GM04503 (cell line): Measurements from ENCODE around the gene ANTXR2.
"Not testable (repeated sequence)": the region's sequence is repeated elsewhere in the genome, so short reads cannot be mapped to it uniquely, and the experiment has no call there.

ENCODE experiments used
- DNase-seq: peaks from one replicate; pipeline ENCODE4 v3.0.0-alpha.2; 2012; ENCODE audit warnings: low read depth

Gene ANTXR2

GRCh38 chr4:80072744-80073472 is at the start of gene ANTXR2:
TSS of gene ANTXR2 (minus strand) at chr4:80073229. CDS start at chr4:80072560, 669 bp downstream.
- DNase-seq: peak; percentile 86

DNA sequence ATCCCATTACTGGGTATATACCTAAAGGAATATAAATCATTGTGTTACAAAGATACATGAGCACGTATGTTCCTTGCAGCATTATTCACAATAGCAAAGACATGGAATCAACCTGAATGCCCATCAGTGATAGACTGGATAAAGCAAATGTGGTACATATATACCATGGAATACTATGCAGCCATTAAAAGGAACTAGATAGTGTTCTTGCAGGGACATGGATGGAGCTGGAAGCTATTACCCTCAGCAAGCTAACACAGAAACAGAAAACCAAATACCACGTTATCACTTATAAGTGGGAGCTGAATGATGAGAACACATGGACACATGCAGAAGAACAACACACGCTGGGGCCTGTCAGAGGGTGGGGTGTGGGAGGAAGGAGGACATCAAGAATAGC is 48.8 kb upstream of the ANTXR2 start:
- not testable (repeated sequence) for DNase-seq

DNA sequence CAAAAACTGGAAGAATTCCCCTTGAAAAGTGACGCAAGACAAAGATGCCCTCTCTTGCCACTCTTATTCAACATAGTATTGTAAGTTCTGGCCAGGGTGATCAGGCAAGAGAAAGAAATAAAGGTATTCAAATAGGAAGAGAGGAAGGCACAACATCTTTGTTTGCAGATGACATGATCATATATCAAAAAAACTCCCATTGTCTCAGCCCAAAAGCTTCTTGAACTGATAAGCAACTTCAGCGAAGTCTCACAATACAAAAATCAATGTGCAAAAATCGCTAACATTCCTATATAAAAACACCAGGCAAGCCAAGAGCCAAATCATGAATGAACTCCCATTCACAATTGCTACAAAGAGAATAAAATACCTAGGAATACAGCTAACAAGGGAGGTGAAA is 46.6 kb upstream of the ANTXR2 start:
- DNase-seq: not testable (repeated sequence)

DNA sequence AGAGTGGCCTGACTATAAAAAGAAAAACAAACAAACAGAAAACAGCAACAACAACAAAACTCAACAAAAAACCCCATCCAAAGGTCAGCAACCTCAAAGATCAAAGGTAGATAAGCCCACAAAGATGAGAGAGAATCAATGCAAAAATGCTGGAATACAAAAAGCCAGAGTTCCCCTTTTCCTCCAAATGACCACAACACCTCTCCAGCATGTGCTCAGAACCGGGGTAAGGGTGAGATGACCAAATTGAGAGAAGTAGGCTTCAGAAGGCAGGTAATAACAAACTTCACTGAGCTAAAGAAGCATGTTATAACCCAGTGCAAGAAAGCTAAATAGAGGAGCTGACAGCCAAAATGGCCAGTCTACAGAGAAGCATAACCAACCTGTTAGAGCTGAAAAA is 43.5 kb upstream of the ANTXR2 start:
- DNase-seq: no peak

DNA sequence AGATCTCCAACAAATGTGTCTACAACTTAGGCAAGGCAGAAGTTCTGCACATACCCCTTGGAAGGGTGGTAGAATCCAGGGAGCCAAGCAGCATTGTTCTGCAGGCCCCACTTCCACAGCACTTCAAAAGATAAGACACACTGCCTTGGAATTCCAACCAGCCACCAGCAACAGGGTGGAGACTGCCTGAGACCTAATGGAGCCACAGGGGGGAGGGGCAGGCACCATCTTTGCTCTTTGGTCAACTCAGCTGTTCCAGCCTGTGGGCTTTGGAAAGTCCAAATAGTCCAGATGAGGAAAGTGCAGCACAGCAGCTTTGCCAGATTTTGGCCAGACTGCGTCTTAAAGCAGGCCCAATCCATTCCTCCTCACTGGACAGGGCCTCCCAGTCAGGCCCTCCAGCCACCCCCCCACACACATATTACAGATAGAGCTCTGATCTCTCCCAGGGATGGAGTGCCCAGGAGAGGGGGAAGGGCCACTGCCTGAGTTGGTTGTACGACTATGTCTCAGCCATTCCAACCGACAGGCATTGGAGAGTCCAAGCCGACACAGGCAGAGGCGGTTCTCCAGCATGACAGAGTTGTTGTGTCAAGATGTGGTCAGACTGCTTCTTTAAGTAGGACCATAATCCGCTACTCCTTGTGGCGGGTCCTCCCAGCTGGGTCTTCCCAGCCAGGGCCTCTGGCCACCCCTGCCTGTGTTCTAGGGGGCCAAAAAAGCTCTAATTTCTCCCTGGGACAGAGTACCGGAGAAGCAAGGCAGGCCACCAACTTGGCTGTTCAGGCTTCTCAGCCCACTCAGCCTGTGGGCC is 42.5 kb upstream of the ANTXR2 start:
- DNase-seq: no peak

DNA sequence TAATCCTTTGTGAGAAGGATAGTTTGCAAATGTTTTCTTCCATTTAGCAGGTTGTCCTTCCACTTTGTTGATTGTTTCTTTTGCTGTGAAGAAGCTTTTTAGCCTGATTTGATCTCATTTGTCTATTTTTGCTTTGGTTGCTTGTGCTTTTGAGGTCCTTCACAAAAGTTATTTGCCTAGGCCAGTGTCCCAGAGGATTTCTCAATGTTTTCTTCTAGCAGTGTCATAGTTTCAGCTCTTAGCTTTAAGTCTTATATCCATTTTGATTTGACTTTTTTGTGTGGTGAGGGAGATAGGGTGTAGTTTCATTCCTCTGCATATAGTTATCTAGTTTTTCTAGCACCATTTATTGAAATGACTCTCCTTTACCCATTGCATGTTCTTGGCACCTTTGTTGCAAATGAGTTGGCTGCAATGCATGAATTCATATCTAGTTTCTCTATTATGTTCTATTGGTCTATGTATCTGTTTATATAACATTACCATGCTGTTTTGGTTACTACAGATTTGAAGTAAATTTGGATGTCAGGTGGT is 41.8 kb upstream of the ANTXR2 start:
- DNase-seq: no peak

- DNase-seq: no peak
These were observed 40.6 kb upstream of the ANTXR2 start for GRCh38 chr4:80113615-80114014.

GRCh38 chr4:80112236-80112635 is 39.2 kb upstream of the ANTXR2 start:
- DNase-seq: peak; percentile 58

- DNase-seq: no peak
These were observed 38.2 kb upstream of the ANTXR2 start for GRCh38 chr4:80111276-80111675.

DNA sequence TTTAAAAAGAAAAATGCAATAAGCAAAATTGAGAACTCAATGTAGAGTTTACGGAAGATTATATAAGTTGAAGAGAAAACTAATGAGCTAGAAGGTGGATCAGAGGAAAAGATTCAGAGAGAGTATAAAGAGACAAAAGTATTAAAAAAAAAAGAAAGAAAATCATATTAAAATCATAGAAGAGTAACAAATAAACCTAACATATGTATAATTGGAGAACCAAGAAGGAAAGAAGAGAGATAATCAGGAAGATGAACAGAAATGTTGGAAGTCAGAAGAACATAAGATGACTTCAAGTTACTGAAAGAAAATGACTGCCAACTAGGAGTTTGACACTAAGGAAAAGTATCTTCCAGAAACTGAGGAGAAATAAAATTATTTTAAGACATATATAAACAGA is 34.3 kb upstream of the ANTXR2 start:
- no peak for DNase-seq

GRCh38 chr4:80104927-80105326 is 31.9 kb upstream of the ANTXR2 start:
- no peak for DNase-seq

DNA sequence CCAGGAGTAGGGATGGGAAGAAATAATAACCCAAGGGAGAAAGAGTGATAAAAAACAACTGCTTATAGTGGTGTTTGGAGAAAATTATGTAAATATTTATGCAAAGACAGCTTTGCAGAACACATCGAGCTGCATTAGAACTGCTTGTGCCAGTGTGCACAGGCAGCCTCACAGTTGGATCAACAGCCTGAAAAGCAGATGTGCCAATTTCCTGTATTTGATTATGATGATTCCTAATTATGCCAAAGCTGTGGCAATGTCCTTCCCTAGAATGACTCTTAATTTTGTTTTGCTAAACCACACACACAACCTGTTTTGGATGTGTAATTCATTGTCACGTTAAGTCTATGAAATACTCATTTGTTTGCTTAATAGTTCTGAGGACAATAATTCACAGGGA is 30.6 kb upstream of the ANTXR2 start:
- DNase-seq: no peak

DNA sequence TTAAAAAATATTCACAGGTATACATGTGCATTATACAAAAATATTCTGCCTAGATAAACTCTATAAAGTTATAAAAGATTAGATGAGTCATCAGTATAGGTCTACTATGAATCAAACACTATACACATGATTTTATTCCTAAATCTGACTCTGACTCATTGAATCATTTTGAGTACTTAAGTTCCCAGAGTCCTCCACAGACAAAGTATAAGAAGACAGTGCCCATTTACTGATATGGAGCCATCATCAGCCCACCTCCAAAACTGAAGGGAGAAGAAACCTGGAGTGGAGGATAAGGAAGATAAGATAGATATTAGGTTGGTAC is 28.7 kb upstream of the ANTXR2 start:
- DNase-seq: no peak

GRCh38 chr4:80101071-80101791 is 28.2 kb upstream of the ANTXR2 start:
- DNase-seq: no peak

DNA sequence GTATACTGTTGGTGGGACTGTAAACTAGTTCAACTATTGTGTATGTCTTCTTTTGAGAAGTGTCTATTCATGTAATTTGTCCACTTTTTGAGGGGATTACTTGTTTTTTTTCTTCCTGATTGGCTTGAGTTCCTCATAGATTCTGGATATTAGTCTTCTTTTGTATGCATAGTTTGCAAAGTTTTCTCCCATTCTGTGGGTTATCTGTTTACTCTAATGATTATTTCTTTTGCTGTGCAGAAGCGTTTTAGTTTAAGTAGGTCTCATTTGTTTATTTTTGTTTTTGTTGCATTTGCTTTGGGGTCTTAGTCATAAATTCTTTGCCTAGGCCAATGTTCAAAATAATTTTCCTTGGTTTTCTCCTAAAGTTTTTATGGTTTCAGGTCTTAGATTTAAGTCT is 26.6 kb upstream of the ANTXR2 start:
- DNase-seq: no peak

DNA sequence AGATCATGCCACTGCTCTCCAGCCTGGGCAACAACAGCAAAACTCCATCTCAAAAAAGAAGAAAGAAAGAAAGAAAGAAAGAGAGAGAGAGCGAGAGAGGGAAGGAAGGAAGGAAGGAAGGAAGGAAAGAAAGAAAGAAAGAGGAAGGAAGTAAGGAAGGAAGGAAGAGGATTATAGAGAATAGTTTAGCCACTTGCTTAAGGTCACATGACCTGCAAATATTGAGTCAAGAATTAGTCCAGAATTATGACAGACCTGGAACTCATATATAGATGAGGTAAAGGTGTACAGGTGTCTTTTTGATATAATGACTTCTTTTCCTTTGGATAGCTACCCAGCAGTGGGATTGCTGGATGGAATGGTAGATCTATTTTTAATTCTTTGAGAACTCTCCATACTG is 25.6 kb upstream of the ANTXR2 start:
- no peak for DNase-seq

GRCh38 chr4:80097400-80098177 is 24.6 kb upstream of the ANTXR2 start:
- DNase-seq: peak; percentile 76

DNA sequence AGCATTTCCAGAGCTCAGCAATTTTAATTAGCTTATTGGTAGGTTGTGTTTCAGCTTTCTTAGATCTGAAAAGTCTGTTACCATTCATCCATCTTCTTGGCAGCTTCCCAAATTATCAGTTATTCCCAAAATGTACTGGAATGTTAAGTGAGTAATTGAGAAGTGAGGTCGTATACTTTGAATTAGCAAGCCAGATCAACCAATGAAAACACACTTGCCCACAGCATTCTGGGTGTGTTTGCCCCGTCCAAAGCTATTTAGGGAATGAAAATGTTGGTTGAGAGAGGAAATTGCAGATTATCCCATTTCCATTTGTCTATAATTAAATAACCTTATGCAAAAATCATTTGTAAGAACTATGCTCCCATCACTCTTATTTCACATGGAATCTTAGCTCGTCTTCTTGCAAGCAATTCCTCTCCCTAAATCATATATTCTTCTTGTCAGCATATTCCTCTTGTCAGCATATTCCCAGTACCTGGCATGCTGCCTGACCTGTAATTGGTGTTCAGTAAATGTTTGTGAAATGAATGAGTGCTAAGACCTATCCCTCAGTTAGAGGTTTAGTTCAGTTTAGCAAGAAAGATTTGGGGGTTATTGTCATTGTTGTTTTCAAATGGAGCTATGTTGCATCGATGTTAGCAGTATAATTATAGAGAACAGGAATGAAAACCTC is 23.3 kb upstream of the ANTXR2 start:
- no peak for DNase-seq

- DNase-seq: no peak
These were observed 21.2 kb upstream of the ANTXR2 start for GRCh38 chr4:80094191-80094590.

DNA sequence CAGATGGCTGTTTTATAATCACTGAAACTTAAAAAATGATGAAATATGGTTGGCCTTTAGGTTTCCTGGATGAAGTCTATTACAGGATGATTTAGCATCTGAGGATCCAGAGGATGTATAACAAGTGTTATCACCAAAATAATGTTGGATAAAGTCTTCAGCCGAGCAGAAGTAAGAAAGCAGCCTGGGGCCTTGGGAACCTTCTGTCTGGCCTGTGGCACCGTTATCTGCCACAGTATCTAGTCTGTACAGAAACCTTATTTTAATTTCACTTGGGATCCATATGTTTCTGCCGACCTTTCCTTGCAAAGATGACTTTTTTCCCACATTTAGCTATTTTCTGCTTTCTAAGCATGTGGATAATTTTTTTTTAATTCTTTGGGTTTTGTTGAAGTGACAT is 20.5 kb upstream of the ANTXR2 start:
- no peak for DNase-seq

GRCh38 chr4:80092847-80093246 is 19.8 kb upstream of the ANTXR2 start:
- no peak for DNase-seq
